Thyroid gland (tissue), 4 donors: ENCODE data around the gene SMTN.

Source experiments
- CTCF ChIP-seq, 6 experiments: fragments of 200-600 bp in 3 of 6; fragments of 450-650 bp in 3 of 6; sonication (generic) in 3 of 6; IDR thresholded peaks; one replicate each; pipeline ENCODE4 v1.5.1; 2016 to 2019; ENCODE audit warnings: antibody characterized with exemption in 6 of 6, mild to moderate bottlenecking in 2 of 6, inconsistent platforms in 1 of 6, moderate library complexity in 1 of 6
- POLR2A ChIP-seq, 2 donors: fragments of 450-650 bp; IDR thresholded peaks; one replicate each; pipeline ENCODE4 v1.6.1; 2017; ENCODE audit warnings: antibody characterized with exemption in 2 of 2, mild to moderate bottlenecking in 2 of 2, moderate library complexity in 1 of 2

- TF ChIP-seq CTCF (IDR thresholded peaks at IDR 0.05) (no peak), POLR2A (IDR thresholded peaks at IDR 0.05) (no peak)
Observed at GRCh38 chr22:31125521-31126117, 44.5 kb downstream of the SMTN start.
